GM12878 (cell line): ENCODE results near the gene GLB1L2. TPM values are rescaled to one million over a fixed set of nuclear protein-coding genes. Genes with fewer than 3 reads are reported as not detected.

Experiments
- ATAC-seq: fragments of 200-7000 bp; cut with Tn5 transposase; 3 replicates; pipeline ENCODE4 v1.9.1; 2020; ENCODE audit warnings: mild to moderate bottlenecking, moderate library complexity
- BruUV-seq: library from RNA; stranded (reverse); fragments of 400-500 nt; replicated peaks from 2 replicates; lab custom pipeline; 2021; lab: Mats Ljungman, UMichigan
- CTCF ChIA-PET: fragments of 300-600 bp; sonication (Branson Sonifier 250); formaldehyde crosslinking; extraction: SDS; loops from one replicate; lab custom pipeline; 2021; ENCODE audit warnings: inconsistent platforms; lab: Yijun Ruan, JAX
- POLR2A ChIA-PET: fragments of 350-600 bp; formaldehyde crosslinking; extraction: SDS; loops from one replicate; lab custom pipeline; 2021; ENCODE audit warnings: inconsistent platforms; lab: Charles Lee
- RAD21 ChIA-PET: fragments of 300-600 bp; sonication (Branson Sonifier 250); formaldehyde crosslinking; loops from one replicate; lab custom pipeline; 2023; ENCODE audit warnings: antibody characterized with exemption; ENCODE audit not compliant: unreplicated experiment; lab: Charles Lee
- SMC1A ChIA-PET: fragments of 300-600 bp; sonication (Branson Sonifier 250); formaldehyde crosslinking; loops from one replicate; lab custom pipeline; 2023; ENCODE audit not compliant: unreplicated experiment, uncharacterized antibody; lab: Charles Lee
- DNase-seq: peaks from one replicate; pipeline ENCODE4 v3.0.0-alpha.2; 2011; ENCODE audit warnings: low read depth, low spot score
- FAIRE-seq: peaks from 3 replicates; lab custom pipeline; 2011; peaks lifted over from hg19 to GRCh38; lab: Jason Lieb, UNC
- H2AFZ ChIP-seq: 2 replicates; pipeline ENCODE4 v1.6.0; 2011; ENCODE audit warnings: low read depth, low read length, control low read depth; ENCODE audit not compliant: control insufficient read depth
- H3K27ac ChIP-seq: 2 replicates; pipeline ENCODE4 v1.5.1; 2011; ENCODE audit warnings: control low read depth; ENCODE audit not compliant: control insufficient read depth, insufficient read depth
- H3K27me3 ChIP-seq, 2 experiments: replicated peaks in 1 of 2; 2 replicates each; pipeline versions ENCODE4 v1.6.0 to v1.6.1; 2011; ENCODE audit warnings: low read length in 1 of 2; ENCODE audit not compliant: control insufficient read depth in 2 of 2, insufficient read depth in 2 of 2
- H3K36me3 ChIP-seq, 2 experiments: 2 replicates each; pipeline ENCODE4 v1.5.1; 2011; ENCODE audit warnings: low read length in 1 of 2; ENCODE audit not compliant: control insufficient read depth in 2 of 2, insufficient read depth in 2 of 2
- H3K4me1 ChIP-seq: 2 replicates; pipeline ENCODE4 v1.6.1; 2011; ENCODE audit warnings: mild to moderate bottlenecking, low read length, moderate library complexity, mixed read lengths; ENCODE audit not compliant: control insufficient read depth, insufficient read depth
- H3K4me2 ChIP-seq: 2 replicates; pipeline ENCODE4 v1.6.0; 2011; ENCODE audit warnings: control low read depth; ENCODE audit not compliant: control insufficient read depth, insufficient read depth
- H3K4me3 ChIP-seq: fragments of 200-600 bp; sonication (generic); 2 replicates; pipeline ENCODE4 v1.5.1; 2016
- H3K79me2 ChIP-seq: 2 replicates; pipeline ENCODE4 v1.6.0; 2011; ENCODE audit warnings: low read length; ENCODE audit not compliant: control insufficient read depth, insufficient read depth
- H3K9ac ChIP-seq: 2 replicates; pipeline ENCODE4 v1.8.0; 2011; ENCODE audit warnings: low read length, control low read depth, mixed read lengths; ENCODE audit not compliant: control insufficient read depth, insufficient read depth
- H3K9me3 ChIP-seq: replicated peaks from 3 replicates; pipeline ENCODE4 v1.5.1; 2011; ENCODE audit warnings: mild to moderate bottlenecking, low read length; ENCODE audit not compliant: control insufficient read depth, insufficient read depth
- H4K20me1 ChIP-seq: 2 replicates; pipeline ENCODE4 v1.6.0; 2011; ENCODE audit not compliant: control insufficient read depth, insufficient read depth
- ATF7 ChIP-seq: fragments of 450-650 bp; IDR thresholded peaks from 2 replicates; pipeline ENCODE4 v1.6.1; 2016; ENCODE audit warnings: low read depth, mild to moderate bottlenecking
- CREM ChIP-seq: IDR thresholded peaks from 2 replicates; pipeline ENCODE4 v1.6.1; 2014; ENCODE audit warnings: antibody characterized with exemption, low read depth
- DPF2 ChIP-seq: fragments of 450-650 bp; IDR thresholded peaks from 2 replicates; pipeline ENCODE4 v1.6.1; 2017; ENCODE audit warnings: mild to moderate bottlenecking
- HDAC2 ChIP-seq: fragments of 200-600 bp; sonication (generic); IDR thresholded peaks from 2 replicates; pipeline ENCODE4 v1.6.1; 2017
- KDM1A ChIP-seq: fragments of 200-600 bp; sonication (generic); IDR thresholded peaks from 2 replicates; pipeline ENCODE4 v1.6.1; 2016; ENCODE audit warnings: borderline replicate concordance
- MEF2B ChIP-seq: fragments of 450-650 bp; IDR thresholded peaks from 2 replicates; pipeline ENCODE4 v1.6.1; 2018; ENCODE audit warnings: mild to moderate bottlenecking, moderate library complexity; ENCODE audit not compliant: partially characterized antibody, poor library complexity, severe bottlenecking
- MXI1 ChIP-seq: fragments of 150-350 bp; IDR thresholded peaks from 2 replicates; pipeline ENCODE4 v1.6.1; 2011; ENCODE audit warnings: low read depth, mild to moderate bottlenecking, inconsistent platforms, low read length, improper control_type of control experiment
- ZZZ3 ChIP-seq: IDR thresholded peaks from 2 replicates; pipeline ENCODE4 v1.6.1; 2011; ENCODE audit warnings: low read depth; ENCODE audit not compliant: control insufficient read depth, insufficient read length
- WGBS: methylation state at CpG from one replicate; pipeline ENCODE4 v1.1.6; 2016; ENCODE audit warnings: low lambda C conversion rate; ENCODE audit not compliant: insufficient replicate concordance, insufficient coverage; ENCODE audit errors: missing lambda C conversion rate; 5-methylcytosine and 5-hydroxymethylcytosine counted together
- in situ Hi-C: fragments of 300-500 bp; cut with MboI; formaldehyde crosslinking; loops from 9 replicates; pipeline ENCODE4 v1.14.3; 2018; ENCODE audit warnings: mixed read lengths
- intact Hi-C: fragments of 100-400 bp; cut with micrococcal nuclease; formaldehyde crosslinking; loops from one replicate; pipeline ENCODE4 v1.14.2; 2022; ENCODE audit not compliant: unreplicated experiment
- polyA plus RNA-seq, 11 experiments: library from polyadenylated mRNA; depleted of rRNA in 4 of 11; unstranded in 6 of 11; stranded (reverse) in 5 of 11; fragments of >200 nt; fragmentation: Nextera tagmentation in 4 of 11; fragmentation: Illumina TruSeq in 1 of 11; extraction: Ambion mirVana in 4 of 11; extraction: Trizol in 1 of 11; gene quantifications; 1 replicate in 1 of 11; 2 replicates in 10 of 11; pipeline versions ENCODE4 v1.2.1 to v1.2.3, GENCODE V29; 2011 to 2016; ENCODE audit warnings: inconsistent platforms in 2 of 11, missing spikeins in 2 of 11, low read depth in 1 of 11
- total RNA-seq, 4 experiments: library from RNA; depleted of rRNA in 3 of 4; stranded (reverse); fragments of >200 nt in 3 of 4; fragmentation: Illumina TruSeq in 1 of 4; extraction: Trizol in 1 of 4; gene quantifications; 2 replicates each; pipeline versions ENCODE4 v1.2.1 to v1.2.3, GENCODE V29; 2013 to 2021
- TF ChIP-seq, protein P1 (sequence below): fragments of 450-650 bp; IDR thresholded peaks from 2 replicates; pipeline ENCODE4 v1.6.1; 2017; ENCODE audit warnings: mild to moderate bottlenecking
- TF ChIP-seq, protein P2 (sequence below): fragments of 450-650 bp; IDR thresholded peaks from 2 replicates; pipeline ENCODE4 v1.6.1; 2017; ENCODE audit warnings: mild to moderate bottlenecking, moderate library complexity
- TF ChIP-seq, protein P3 (sequence below): fragments of 450-650 bp; IDR thresholded peaks from 2 replicates; pipeline ENCODE4 v1.6.1; 2017; ENCODE audit warnings: mild to moderate bottlenecking, low read depth, inconsistent platforms; ENCODE audit not compliant: poor library complexity, severe bottlenecking

Gene GLB1L2
- total and polyA plus RNA-seq, 10 of the 15 experiments (the other 5 are each of a cell fraction or from before 2014, with no cell fraction given): 0.04 to 0.85 (median 0.49) TPM

DNA sequence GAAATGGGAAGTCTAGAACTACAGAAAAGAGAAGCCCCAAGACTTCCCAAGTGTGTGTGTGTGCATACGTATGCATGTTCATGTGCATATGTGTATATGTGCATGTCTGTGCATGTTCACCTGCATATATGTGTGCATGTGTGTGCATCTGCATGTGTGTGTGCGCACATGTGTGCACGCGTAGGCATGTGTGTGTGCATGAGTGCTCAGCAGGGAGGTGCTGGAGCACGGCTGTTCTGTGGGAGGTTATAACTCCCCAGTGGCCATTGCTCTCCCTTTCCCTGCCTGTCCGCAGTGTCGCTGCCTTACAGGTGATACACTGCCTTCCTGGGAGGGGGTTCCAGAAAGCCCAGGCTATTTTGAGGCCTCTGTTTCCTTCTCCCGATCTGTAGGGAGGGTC lies 50.5 kb downstream of the GLB1L2 start:
- H3K4me3 ChIP-seq: no peak overlapping the region
- H3K4me2 ChIP-seq: no peak overlapping the region
- RAD21 ChIA-PET: no interaction called here
- intact Hi-C loops: no loop called here
- BruUV-seq: no TSS peak
- no peak for DNase-seq
- H3K27me3 ChIP-seq: no peaks in the 10 kb centered on the region; a peak in 1 of 4 replicates
- no peak overlapping the region for H2AFZ ChIP-seq
- no peaks in the 10 kb centered on the region for H4K20me1 ChIP-seq
- in situ Hi-C loops: no loop called here
- no peak overlapping the region for H3K9ac ChIP-seq
- no peaks in the 10 kb centered on the region for H3K79me2 ChIP-seq
- POLR2A ChIA-PET: no interaction called here
- H3K4me1 ChIP-seq: no peaks in the 10 kb centered on the region
- no peaks in the 10 kb centered on the region for H3K36me3 ChIP-seq
- SMC1A ChIA-PET: no interaction called here
- TF ChIP-seq, protein P1, sequence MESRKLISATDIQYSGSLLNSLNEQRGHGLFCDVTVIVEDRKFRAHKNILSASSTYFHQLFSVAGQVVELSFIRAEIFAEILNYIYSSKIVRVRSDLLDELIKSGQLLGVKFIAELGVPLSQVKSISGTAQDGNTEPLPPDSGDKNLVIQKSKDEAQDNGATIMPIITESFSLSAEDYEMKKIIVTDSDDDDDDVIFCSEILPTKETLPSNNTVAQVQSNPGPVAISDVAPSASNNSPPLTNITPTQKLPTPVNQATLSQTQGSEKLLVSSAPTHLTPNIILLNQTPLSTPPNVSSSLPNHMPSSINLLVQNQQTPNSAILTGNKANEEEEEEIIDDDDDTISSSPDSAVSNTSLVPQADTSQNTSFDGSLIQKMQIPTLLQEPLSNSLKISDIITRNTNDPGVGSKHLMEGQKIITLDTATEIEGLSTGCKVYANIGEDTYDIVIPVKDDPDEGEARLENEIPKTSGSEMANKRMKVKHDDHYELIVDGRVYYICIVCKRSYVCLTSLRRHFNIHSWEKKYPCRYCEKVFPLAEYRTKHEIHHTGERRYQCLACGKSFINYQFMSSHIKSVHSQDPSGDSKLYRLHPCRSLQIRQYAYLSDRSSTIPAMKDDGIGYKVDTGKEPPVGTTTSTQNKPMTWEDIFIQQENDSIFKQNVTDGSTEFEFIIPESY: no peak
- TF ChIP-seq CREM (no peak), KDM1A (no peak), MXI1 (no peak), DPF2 (no peak), ZZZ3 (no peak), ATF7 (no peak), MEF2B (no peak), HDAC2 (no peak)
- TF ChIP-seq, protein P2, sequence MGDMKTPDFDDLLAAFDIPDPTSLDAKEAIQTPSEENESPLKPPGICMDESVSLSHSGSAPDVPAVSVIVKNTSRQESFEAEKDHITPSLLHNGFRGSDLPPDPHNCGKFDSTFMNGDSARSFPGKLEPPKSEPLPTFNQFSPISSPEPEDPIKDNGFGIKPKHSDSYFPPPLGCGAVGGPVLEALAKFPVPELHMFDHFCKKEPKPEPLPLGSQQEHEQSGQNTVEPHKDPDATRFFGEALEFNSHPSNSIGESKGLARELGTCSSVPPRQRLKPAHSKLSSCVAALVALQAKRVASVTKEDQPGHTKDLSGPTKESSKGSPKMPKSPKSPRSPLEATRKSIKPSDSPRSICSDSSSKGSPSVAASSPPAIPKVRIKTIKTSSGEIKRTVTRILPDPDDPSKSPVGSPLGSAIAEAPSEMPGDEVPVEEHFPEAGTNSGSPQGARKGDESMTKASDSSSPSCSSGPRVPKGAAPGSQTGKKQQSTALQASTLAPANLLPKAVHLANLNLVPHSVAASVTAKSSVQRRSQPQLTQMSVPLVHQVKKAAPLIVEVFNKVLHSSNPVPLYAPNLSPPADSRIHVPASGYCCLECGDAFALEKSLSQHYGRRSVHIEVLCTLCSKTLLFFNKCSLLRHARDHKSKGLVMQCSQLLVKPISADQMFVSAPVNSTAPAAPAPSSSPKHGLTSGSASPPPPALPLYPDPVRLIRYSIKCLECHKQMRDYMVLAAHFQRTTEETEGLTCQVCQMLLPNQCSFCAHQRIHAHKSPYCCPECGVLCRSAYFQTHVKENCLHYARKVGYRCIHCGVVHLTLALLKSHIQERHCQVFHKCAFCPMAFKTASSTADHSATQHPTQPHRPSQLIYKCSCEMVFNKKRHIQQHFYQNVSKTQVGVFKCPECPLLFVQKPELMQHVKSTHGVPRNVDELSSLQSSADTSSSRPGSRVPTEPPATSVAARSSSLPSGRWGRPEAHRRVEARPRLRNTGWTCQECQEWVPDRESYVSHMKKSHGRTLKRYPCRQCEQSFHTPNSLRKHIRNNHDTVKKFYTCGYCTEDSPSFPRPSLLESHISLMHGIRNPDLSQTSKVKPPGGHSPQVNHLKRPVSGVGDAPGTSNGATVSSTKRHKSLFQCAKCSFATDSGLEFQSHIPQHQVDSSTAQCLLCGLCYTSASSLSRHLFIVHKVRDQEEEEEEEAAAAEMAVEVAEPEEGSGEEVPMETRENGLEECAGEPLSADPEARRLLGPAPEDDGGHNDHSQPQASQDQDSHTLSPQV: no peak
- TF ChIP-seq, protein P3, sequence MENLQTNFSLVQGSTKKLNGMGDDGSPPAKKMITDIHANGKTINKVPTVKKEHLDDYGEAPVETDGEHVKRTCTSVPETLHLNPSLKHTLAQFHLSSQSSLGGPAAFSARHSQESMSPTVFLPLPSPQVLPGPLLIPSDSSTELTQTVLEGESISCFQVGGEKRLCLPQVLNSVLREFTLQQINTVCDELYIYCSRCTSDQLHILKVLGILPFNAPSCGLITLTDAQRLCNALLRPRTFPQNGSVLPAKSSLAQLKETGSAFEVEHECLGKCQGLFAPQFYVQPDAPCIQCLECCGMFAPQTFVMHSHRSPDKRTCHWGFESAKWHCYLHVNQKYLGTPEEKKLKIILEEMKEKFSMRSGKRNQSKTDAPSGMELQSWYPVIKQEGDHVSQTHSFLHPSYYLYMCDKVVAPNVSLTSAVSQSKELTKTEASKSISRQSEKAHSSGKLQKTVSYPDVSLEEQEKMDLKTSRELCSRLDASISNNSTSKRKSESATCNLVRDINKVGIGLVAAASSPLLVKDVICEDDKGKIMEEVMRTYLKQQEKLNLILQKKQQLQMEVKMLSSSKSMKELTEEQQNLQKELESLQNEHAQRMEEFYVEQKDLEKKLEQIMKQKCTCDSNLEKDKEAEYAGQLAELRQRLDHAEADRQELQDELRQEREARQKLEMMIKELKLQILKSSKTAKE: no peak
- H3K9me3 ChIP-seq: no peaks in the 10 kb centered on the region
- FAIRE-seq: no peak
- CTCF ChIA-PET: no interaction called here
- no peak overlapping the region for H3K27ac ChIP-seq
- 61% methylated on average over 8 of the region's 8 CpGs for WGBS
- no peak for ATAC-seq
